Smooth muscle cell (in vitro differentiated cells): ENCODE results near the gene ARSD. TPM values are rescaled to one million over a fixed set of nuclear protein-coding genes. Genes with fewer than 3 reads are reported as not detected.

Experiments used
- DNase-seq: peaks from one replicate; lab custom pipeline; 2025; ENCODE audit not compliant: unreplicated experiment; lab: John Stamatoyannopoulos, UW
- H2AFZ ChIP-seq: fragments of 200-600 bp; sonication (generic); 2 replicates; pipeline ENCODE4 v1.6.0; 2016; ENCODE audit warnings: antibody characterized with exemption, low read depth, mild to moderate bottlenecking
- H3F3A ChIP-seq: fragments of 200-600 bp; sonication (generic); 2 replicates; pipeline ENCODE4 v1.6.0; 2017; ENCODE audit warnings: antibody characterized with exemption, low read depth
- H3K27ac ChIP-seq: fragments of 200-600 bp; sonication (generic); 2 replicates; pipeline ENCODE4 v1.5.1; 2016; ENCODE audit warnings: low read depth, mild to moderate bottlenecking
- H3K27me3 ChIP-seq: fragments of 200-600 bp; sonication (generic); 2 replicates; pipeline ENCODE4 v1.6.1; 2016; ENCODE audit warnings: low read depth, mild to moderate bottlenecking
- H3K36me3 ChIP-seq: fragments of 200-600 bp; sonication (generic); 2 replicates; pipeline ENCODE4 v1.5.1; 2016; ENCODE audit warnings: low read depth
- H3K4me1 ChIP-seq: fragments of 200-600 bp; sonication (generic); 2 replicates; pipeline ENCODE4 v1.5.1; 2016; ENCODE audit warnings: low read depth
- H3K4me2 ChIP-seq: fragments of 200-600 bp; sonication (generic); 2 replicates; pipeline ENCODE4 v1.6.0; 2016; ENCODE audit warnings: mild to moderate bottlenecking
- H3K4me3 ChIP-seq: fragments of 200-600 bp; sonication (generic); 2 replicates; pipeline ENCODE4 v1.5.1; 2016; ENCODE audit warnings: mild to moderate bottlenecking
- H3K79me2 ChIP-seq: fragments of 200-600 bp; sonication (generic); 2 replicates; pipeline ENCODE4 v1.6.0; 2016; ENCODE audit warnings: low read depth, mild to moderate bottlenecking
- H3K9ac ChIP-seq: fragments of 200-600 bp; sonication (generic); 2 replicates; pipeline ENCODE4 v1.6.0; 2016; ENCODE audit warnings: low read depth
- H3K9me3 ChIP-seq: fragments of 200-600 bp; sonication (generic); replicated peaks from 2 replicates; pipeline ENCODE4 v1.5.1; 2016; ENCODE audit warnings: low read depth
- H4K20me1 ChIP-seq: fragments of 200-600 bp; sonication (generic); 2 replicates; pipeline ENCODE4 v1.6.0; 2016; ENCODE audit warnings: low read depth
- CTCF ChIP-seq: fragments of 200-600 bp; sonication (generic); IDR thresholded peaks from 2 replicates; pipeline ENCODE4 v1.5.1; 2017; ENCODE audit warnings: borderline replicate concordance, mild to moderate bottlenecking, antibody characterized with exemption; ENCODE audit not compliant: insufficient read depth, poor library complexity, severe bottlenecking
- WGBS: methylation state at CpG from one replicate; pipeline ENCODE4 v1.1.7; 2016; ENCODE audit warnings: low lambda C conversion rate; 5-methylcytosine and 5-hydroxymethylcytosine counted together
- polyA plus RNA-seq: library from polyadenylated mRNA; unstranded; fragments of >200 nt; fragmentation: Nextera tagmentation; extraction: Ambion mirVana; gene quantifications from 2 replicates; pipeline ENCODE4 v1.2.1, GENCODE V29; 2016
- total RNA-seq: library from RNA; depleted of rRNA; stranded (reverse); fragments of >200 nt; gene quantifications from 2 replicates; pipeline ENCODE4 v1.2.3, GENCODE V29; 2014

The ARSD gene
- total and polyA plus RNA-seq, 2 experiments from 2014 or later = 21.1 to 30.7 TPM

DNA sequence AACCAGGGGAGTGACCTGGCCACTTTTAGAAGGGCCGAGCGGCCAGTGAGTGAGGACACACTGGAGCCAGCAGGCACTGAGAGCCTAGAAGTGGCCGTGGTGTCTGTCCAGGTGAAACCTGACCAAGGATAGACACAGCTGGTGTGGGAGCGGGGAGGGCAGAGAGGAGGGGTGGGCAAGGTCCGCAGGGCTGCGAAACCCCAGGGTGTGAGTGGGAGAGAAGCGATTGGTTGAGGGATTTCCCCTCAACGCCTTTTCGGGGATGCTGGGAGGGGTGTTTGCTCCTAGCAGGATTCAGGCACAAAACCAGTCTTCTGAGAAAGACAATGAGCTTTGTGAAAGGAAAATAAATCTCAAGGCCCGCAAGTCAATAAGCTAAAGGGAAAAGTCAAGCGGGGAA lies 33.2 kb upstream of the ARSD start:
- Histone ChIP-seq H3K27ac (no peak overlapping the region), H3K4me3 (no peak overlapping the region), H3K4me1 (peaks cover 7% of the 10 kb centered on the region), H3F3A (peaks cover 16% of the 10 kb centered on the region), H3K36me3 (no peaks in the 10 kb centered on the region), H3K9ac (no peak overlapping the region), H3K4me2 (no peak overlapping the region), H4K20me1 (no peaks in the 10 kb centered on the region), H2AFZ (peak overlapping the region; percentile 57), H3K79me2 (no peaks in the 10 kb centered on the region), H3K27me3 (no peaks in the 10 kb centered on the region), H3K9me3 (no peaks in the 10 kb centered on the region)
- DNase-seq = no peak
- 72% methylated on average over 11 of the region's 11 CpGs for WGBS
- TF ChIP-seq CTCF = no peak

GRCh38 chrX:2960861-2961515 lies 31.8 kb upstream of the ARSD start:
- H3K79me2 ChIP-seq = no peaks in the 10 kb centered on the region
- H3K4me1 ChIP-seq = peaks cover 7% of the 10 kb centered on the region
- H2AFZ ChIP-seq = peak overlapping the region; percentile 7
- H3K4me3 ChIP-seq = no peak overlapping the region
- no peaks in the 10 kb centered on the region for H3K27me3 ChIP-seq
- no peak overlapping the region for H3K9ac ChIP-seq
- no peaks in the 10 kb centered on the region for H3K36me3 ChIP-seq
- no peak for TF ChIP-seq CTCF
- no peaks in the 10 kb centered on the region for H3K9me3 ChIP-seq
- peaks cover 16% of the 10 kb centered on the region for H3F3A ChIP-seq
- no peaks in the 10 kb centered on the region for H4K20me1 ChIP-seq
- WGBS = 49% methylated on average over 14 of the region's 14 CpGs
- no peak overlapping the region for H3K27ac ChIP-seq
- no peak for DNase-seq
- peak overlapping the region; percentile 44 for H3K4me2 ChIP-seq

- Histone ChIP-seq H3K9me3 (no peaks in the 10 kb centered on the region), H2AFZ (no peak overlapping the region), H3F3A (no peaks in the 10 kb centered on the region), H3K4me1 (no peaks in the 10 kb centered on the region), H3K4me3 (no peak overlapping the region), H3K27ac (no peak overlapping the region), H3K9ac (no peak overlapping the region), H3K79me2 (no peaks in the 10 kb centered on the region), H3K4me2 (no peak overlapping the region), H4K20me1 (no peaks in the 10 kb centered on the region), H3K27me3 (no peaks in the 10 kb centered on the region), H3K36me3 (no peaks in the 10 kb centered on the region)
- no peak for TF ChIP-seq CTCF
- WGBS = 97% methylated on average over 9 of the region's 9 CpGs
- no peak for DNase-seq
These were observed 29.1 kb upstream of the ARSD start for GRCh38 chrX:2958199-2958598.

- Histone ChIP-seq H3K36me3 (no peaks in the 10 kb centered on the region), H2AFZ (no peak overlapping the region)
These were observed 26.7 kb upstream of the ARSD start for GRCh38 chrX:2955838-2956237.

More at GRCh38 chrX:2955838-2956237, 26.7 kb upstream of the ARSD start:
- no peaks in the 10 kb centered on the region for H3K9me3 ChIP-seq
- no peaks in the 10 kb centered on the region for H3K27me3 ChIP-seq
- H3K79me2 ChIP-seq = no peaks in the 10 kb centered on the region
- 95% methylated on average over 4 of the region's 4 CpGs for WGBS
- H3K4me1 ChIP-seq = no peaks in the 10 kb centered on the region
- H3K27ac ChIP-seq = no peak overlapping the region
- no peak for DNase-seq
- H4K20me1 ChIP-seq = no peaks in the 10 kb centered on the region
- no peak for TF ChIP-seq CTCF
- H3F3A ChIP-seq = no peaks in the 10 kb centered on the region
- H3K9ac ChIP-seq = no peak overlapping the region
- no peak overlapping the region for H3K4me3 ChIP-seq
- H3K4me2 ChIP-seq = no peak overlapping the region
